GM23338 (cell line): ENCODE data around the gene DGCR8. TPM values are rescaled to one million over a fixed set of nuclear protein-coding genes. Genes with fewer than 3 reads are reported as not detected.

Experiments used
- ATAC-seq: fragments of 200-7000 bp; cut with Tn5 transposase; 3 replicates; pipeline ENCODE4 v1.9.1; 2020
- DNase-seq: peaks from one replicate; pipeline ENCODE4 v3.0.0-alpha.2; 2015; ENCODE audit warnings: low spot score
- H2AFZ ChIP-seq: fragments of 200-600 bp; sonication (generic); 2 replicates; pipeline ENCODE4 v1.8.0; 2016; ENCODE audit warnings: antibody characterized with exemption, mild to moderate bottlenecking, moderate library complexity
- H3F3A ChIP-seq: fragments of 200-600 bp; sonication (generic); replicated peaks from 2 replicates; pipeline ENCODE4 v1.8.0; 2017; ENCODE audit warnings: antibody characterized with exemption, mixed run types, low read depth
- H3K27ac ChIP-seq: fragments of 200-600 bp; sonication (generic); 2 replicates; pipeline ENCODE4 v1.6.1; 2016; ENCODE audit warnings: low read depth
- H3K27me3 ChIP-seq: fragments of 200-600 bp; sonication (generic); 2 replicates; pipeline ENCODE4 v1.8.0; 2016; ENCODE audit warnings: mild to moderate bottlenecking, mixed run types, moderate library complexity; ENCODE audit not compliant: insufficient read depth
- H3K36me3 ChIP-seq: fragments of 200-600 bp; sonication (generic); 2 replicates; pipeline ENCODE4 v1.8.0; 2016; ENCODE audit warnings: mild to moderate bottlenecking; ENCODE audit not compliant: insufficient read depth
- H3K4me1 ChIP-seq: fragments of 200-600 bp; sonication (generic); 2 replicates; pipeline ENCODE4 v1.8.0; 2016; ENCODE audit warnings: mild to moderate bottlenecking, moderate library complexity; ENCODE audit not compliant: insufficient read depth
- H3K4me2 ChIP-seq: fragments of 200-600 bp; sonication (generic); 2 replicates; pipeline ENCODE4 v1.7.1; 2017; ENCODE audit warnings: mixed run types
- H3K4me3 ChIP-seq: fragments of 200-600 bp; sonication (generic); 2 replicates; pipeline ENCODE4 v1.6.1; 2016; ENCODE audit warnings: mixed run types
- H3K79me2 ChIP-seq: fragments of 200-600 bp; sonication (generic); replicated peaks from 2 replicates; pipeline ENCODE4 v1.8.0; 2017; ENCODE audit warnings: mild to moderate bottlenecking; ENCODE audit not compliant: insufficient read depth
- H3K9me2 ChIP-seq: fragments of 200-600 bp; sonication (generic); 2 replicates; pipeline ENCODE4 v1.8.0; 2017; ENCODE audit not compliant: insufficient read depth
- H4K20me1 ChIP-seq: fragments of 200-600 bp; sonication (generic); replicated peaks from 2 replicates; pipeline ENCODE4 v1.8.0; 2017; ENCODE audit warnings: mild to moderate bottlenecking; ENCODE audit not compliant: insufficient read depth
- H3K27ac Mint-ChIP-seq: 2 replicates; pipeline ENCODE4 v1.8.0; 2020; ENCODE audit warnings: inconsistent platforms, mild to moderate bottlenecking, moderate library complexity, mixed read lengths
- H3K27me3 Mint-ChIP-seq: 3 replicates; pipeline ENCODE4 v1.8.0; 2022; ENCODE audit warnings: low read depth, mild to moderate bottlenecking, moderate library complexity, mixed read lengths, inconsistent platforms; ENCODE audit not compliant: insufficient read depth, poor library complexity
- H3K36me3 Mint-ChIP-seq: 3 replicates; pipeline ENCODE4 v1.8.0; 2021; ENCODE audit warnings: low read depth, mild to moderate bottlenecking, inconsistent platforms, moderate library complexity, mixed read lengths
- H3K4me1 Mint-ChIP-seq: 3 replicates; pipeline ENCODE4 v1.8.0; 2020; ENCODE audit warnings: mild to moderate bottlenecking, inconsistent platforms, mixed read lengths
- H3K4me3 Mint-ChIP-seq: 3 replicates; pipeline ENCODE4 v1.8.0; 2021; ENCODE audit warnings: moderate library complexity, mild to moderate bottlenecking, inconsistent platforms, mixed read lengths
- H3K9me3 Mint-ChIP-seq: 3 replicates; pipeline ENCODE4 v1.8.0; 2020; ENCODE audit warnings: moderate library complexity, mild to moderate bottlenecking, inconsistent platforms, mixed read lengths
- CREB1 ChIP-seq: fragments of 250-450 bp; sonication (Bioruptor Pico); IDR thresholded peaks from 2 replicates; pipeline ENCODE4 v1.5.0; 2020; ENCODE audit warnings: low read depth, mild to moderate bottlenecking, moderate library complexity
- EZH2 ChIP-seq: fragments of 200-600 bp; sonication (generic); IDR thresholded peaks from one replicate; pipeline ENCODE4 v1.8.0; 2017; ENCODE audit warnings: antibody characterized with exemption, mild to moderate bottlenecking, low read depth; ENCODE audit not compliant: unreplicated experiment
- EZH2phosphoT487 ChIP-seq: fragments of 200-600 bp; sonication (generic); IDR thresholded peaks from one replicate; pipeline ENCODE4 v1.8.1; 2018; ENCODE audit warnings: antibody characterized with exemption; ENCODE audit not compliant: unreplicated experiment
- JUNB ChIP-seq: IDR thresholded peaks from one replicate; pipeline ENCODE4 v1.6.1; 2016; ENCODE audit warnings: antibody characterized with exemption; ENCODE audit not compliant: unreplicated experiment
- NANOG ChIP-seq: IDR thresholded peaks from 2 replicates; pipeline ENCODE4 v1.6.1; 2016; ENCODE audit warnings: antibody characterized with exemption, borderline replicate concordance
- POLR2AphosphoS5 ChIP-seq: IDR thresholded peaks from 2 replicates; pipeline ENCODE4 v1.6.1; 2016; ENCODE audit warnings: antibody characterized with exemption, low read depth
- STAT1 ChIP-seq: IDR thresholded peaks from one replicate; pipeline ENCODE4 v1.6.1; 2016; ENCODE audit warnings: antibody characterized with exemption; ENCODE audit not compliant: unreplicated experiment
- ZNF114 ChIP-seq: fragments of 250-450 bp; sonication (Bioruptor Pico); IDR thresholded peaks from 2 replicates; pipeline ENCODE4 v1.5.0; 2020; ENCODE audit warnings: mild to moderate bottlenecking, moderate library complexity
- ZNF331 ChIP-seq: fragments of 250-450 bp; sonication (Bioruptor Pico); IDR thresholded peaks from 2 replicates; pipeline ENCODE4 v1.5.0; 2020; ENCODE audit warnings: low read depth, mild to moderate bottlenecking, moderate library complexity
- polyA plus RNA-seq: library from polyadenylated mRNA; unstranded; fragments of >200 nt; fragmentation: Nextera tagmentation; extraction: Ambion mirVana; gene quantifications from 2 replicates; pipeline ENCODE4 v1.2.1, GENCODE V29; 2016
- total RNA-seq: library from RNA; depleted of rRNA; stranded (reverse); fragments of >200 nt; shearing (Covaris generic); gene quantifications from 2 replicates; pipeline ENCODE4 v1.2.3, GENCODE V29; 2014
- TF ChIP-seq, protein P1 (sequence below): fragments of 250-450 bp; sonication (Bioruptor Pico); IDR thresholded peaks from 2 replicates; pipeline ENCODE4 v1.5.0; 2020; ENCODE audit warnings: mild to moderate bottlenecking, moderate library complexity
- TF ChIP-seq, protein P2 (sequence below), 2 experiments: fragments of 200-600 bp in 1 of 2; sonication (generic) in 1 of 2; conservative IDR thresholded peaks; 2 replicates each; pipeline versions ENCODE4 v1.5.1 to v1.6.1; 2016 to 2017; ENCODE audit warnings: antibody characterized with exemption in 2 of 2, low read depth in 2 of 2, mild to moderate bottlenecking in 2 of 2, moderate library complexity in 1 of 2
- TF ChIP-seq, protein P3 (sequence below): IDR thresholded peaks from 2 replicates; pipeline ENCODE4 v1.6.1; 2016; ENCODE audit warnings: antibody characterized with exemption
- TF ChIP-seq, protein P4 (sequence below): IDR thresholded peaks from one replicate; pipeline ENCODE4 v1.6.1; 2018; ENCODE audit warnings: antibody characterized with exemption; ENCODE audit not compliant: unreplicated experiment

Gene DGCR8
- total and polyA plus RNA-seq, 2 experiments from 2014 or later, result 12.2 to 48.9 TPM

DNA sequence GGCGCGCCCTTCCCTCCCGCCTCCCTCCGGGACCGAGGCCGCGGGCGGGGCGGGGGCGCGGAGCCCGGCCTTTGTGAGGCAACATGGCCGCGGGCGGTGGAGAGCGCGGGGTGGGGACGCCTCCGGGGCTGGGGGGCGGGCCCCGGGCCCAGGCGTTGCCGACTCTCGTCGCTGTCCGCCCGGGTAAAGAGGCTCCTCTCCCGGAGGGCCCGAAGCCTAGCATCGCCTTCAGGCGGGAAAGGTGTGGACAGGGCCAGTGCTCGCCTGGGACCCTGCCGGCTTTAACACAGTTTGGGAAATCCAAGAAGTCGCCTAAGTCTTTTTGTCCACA, 369 bp downstream of the DGCR8 start:
- ATAC-seq (peak; percentile 20), DNase-seq (peak; percentile 68)
- H3K4me2 ChIP-seq, result peak overlapping the region; percentile 98
- peaks cover 51% of the 10 kb centered on the region for H3K79me2 ChIP-seq
- H3K27ac Mint-ChIP-seq, result peak overlapping the region; percentile 95
- H3K4me1 ChIP-seq, result peaks cover 11% of the 10 kb centered on the region; the same call in 1 of the 2 replicates
- H3K9me2 ChIP-seq, result no peaks in the 10 kb centered on the region
- H3K36me3 ChIP-seq, result no peaks in the 10 kb centered on the region
- H3K27ac ChIP-seq, result peak overlapping the region; percentile 92
- H4K20me1 ChIP-seq, result peaks cover 34% of the 10 kb centered on the region
- TF ChIP-seq CREB1 (CRISPR knock-in tag) (no peak), ZNF331 (CRISPR knock-in tag) (no peak), NANOG (no peak), EZH2phosphoT487 (no peak), ZNF114 (CRISPR knock-in tag) (no peak), JUNB (no peak), STAT1 (no peak), POLR2AphosphoS5 (no peak), EZH2 (no peak)
- TF ChIP-seq, protein P1, sequence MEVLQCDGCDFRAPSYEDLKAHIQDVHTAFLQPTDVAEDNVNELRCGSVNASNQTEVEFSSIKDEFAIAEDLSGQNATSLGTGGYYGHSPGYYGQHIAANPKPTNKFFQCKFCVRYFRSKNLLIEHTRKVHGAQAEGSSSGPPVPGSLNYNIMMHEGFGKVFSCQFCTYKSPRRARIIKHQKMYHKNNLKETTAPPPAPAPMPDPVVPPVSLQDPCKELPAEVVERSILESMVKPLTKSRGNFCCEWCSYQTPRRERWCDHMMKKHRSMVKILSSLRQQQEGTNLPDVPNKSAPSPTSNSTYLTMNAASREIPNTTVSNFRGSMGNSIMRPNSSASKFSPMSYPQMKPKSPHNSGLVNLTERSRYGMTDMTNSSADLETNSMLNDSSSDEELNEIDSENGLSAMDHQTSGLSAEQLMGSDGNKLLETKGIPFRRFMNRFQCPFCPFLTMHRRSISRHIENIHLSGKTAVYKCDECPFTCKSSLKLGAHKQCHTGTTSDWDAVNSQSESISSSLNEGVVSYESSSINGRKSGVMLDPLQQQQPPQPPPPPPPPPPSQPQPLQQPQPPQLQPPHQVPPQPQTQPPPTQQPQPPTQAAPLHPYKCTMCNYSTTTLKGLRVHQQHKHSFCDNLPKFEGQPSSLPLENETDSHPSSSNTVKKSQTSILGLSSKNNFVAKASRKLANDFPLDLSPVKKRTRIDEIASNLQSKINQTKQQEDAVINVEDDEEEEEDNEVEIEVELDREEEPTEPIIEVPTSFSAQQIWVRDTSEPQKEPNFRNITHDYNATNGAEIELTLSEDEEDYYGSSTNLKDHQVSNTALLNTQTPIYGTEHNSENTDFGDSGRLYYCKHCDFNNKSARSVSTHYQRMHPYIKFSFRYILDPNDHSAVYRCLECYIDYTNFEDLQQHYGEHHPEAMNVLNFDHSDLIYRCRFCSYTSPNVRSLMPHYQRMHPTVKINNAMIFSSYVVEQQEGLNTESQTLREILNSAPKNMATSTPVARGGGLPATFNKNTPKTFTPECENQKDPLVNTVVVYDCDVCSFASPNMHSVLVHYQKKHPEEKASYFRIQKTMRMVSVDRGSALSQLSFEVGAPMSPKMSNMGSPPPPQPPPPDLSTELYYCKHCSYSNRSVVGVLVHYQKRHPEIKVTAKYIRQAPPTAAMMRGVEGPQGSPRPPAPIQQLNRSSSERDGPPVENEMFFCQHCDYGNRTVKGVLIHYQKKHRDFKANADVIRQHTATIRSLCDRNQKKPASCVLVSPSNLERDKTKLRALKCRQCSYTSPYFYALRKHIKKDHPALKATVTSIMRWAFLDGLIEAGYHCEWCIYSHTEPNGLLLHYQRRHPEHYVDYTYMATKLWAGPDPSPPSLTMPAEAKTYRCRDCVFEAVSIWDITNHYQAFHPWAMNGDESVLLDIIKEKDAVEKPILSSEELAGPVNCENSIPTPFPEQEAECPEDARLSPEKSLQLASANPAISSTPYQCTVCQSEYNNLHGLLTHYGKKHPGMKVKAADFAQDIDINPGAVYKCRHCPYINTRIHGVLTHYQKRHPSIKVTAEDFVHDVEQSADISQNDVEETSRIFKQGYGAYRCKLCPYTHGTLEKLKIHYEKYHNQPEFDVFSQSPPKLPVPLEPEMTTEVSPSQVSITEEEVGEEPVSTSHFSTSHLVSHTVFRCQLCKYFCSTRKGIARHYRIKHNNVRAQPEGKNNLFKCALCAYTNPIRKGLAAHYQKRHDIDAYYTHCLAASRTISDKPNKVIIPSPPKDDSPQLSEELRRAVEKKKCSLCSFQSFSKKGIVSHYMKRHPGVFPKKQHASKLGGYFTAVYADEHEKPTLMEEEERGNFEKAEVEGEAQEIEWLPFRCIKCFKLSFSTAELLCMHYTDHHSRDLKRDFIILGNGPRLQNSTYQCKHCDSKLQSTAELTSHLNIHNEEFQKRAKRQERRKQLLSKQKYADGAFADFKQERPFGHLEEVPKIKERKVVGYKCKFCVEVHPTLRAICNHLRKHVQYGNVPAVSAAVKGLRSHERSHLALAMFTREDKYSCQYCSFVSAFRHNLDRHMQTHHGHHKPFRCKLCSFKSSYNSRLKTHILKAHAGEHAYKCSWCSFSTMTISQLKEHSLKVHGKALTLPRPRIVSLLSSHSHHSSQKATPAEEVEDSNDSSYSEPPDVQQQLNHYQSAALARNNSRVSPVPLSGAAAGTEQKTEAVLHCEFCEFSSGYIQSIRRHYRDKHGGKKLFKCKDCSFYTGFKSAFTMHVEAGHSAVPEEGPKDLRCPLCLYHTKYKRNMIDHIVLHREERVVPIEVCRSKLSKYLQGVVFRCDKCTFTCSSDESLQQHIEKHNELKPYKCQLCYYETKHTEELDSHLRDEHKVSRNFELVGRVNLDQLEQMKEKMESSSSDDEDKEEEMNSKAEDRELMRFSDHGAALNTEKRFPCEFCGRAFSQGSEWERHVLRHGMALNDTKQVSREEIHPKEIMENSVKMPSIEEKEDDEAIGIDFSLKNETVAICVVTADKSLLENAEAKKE (CRISPR knock-in tag), result no peak
- TF ChIP-seq, protein P2, sequence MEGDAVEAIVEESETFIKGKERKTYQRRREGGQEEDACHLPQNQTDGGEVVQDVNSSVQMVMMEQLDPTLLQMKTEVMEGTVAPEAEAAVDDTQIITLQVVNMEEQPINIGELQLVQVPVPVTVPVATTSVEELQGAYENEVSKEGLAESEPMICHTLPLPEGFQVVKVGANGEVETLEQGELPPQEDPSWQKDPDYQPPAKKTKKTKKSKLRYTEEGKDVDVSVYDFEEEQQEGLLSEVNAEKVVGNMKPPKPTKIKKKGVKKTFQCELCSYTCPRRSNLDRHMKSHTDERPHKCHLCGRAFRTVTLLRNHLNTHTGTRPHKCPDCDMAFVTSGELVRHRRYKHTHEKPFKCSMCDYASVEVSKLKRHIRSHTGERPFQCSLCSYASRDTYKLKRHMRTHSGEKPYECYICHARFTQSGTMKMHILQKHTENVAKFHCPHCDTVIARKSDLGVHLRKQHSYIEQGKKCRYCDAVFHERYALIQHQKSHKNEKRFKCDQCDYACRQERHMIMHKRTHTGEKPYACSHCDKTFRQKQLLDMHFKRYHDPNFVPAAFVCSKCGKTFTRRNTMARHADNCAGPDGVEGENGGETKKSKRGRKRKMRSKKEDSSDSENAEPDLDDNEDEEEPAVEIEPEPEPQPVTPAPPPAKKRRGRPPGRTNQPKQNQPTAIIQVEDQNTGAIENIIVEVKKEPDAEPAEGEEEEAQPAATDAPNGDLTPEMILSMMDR (conservative IDR thresholded peaks at IDR 0.05; ENCODE audit: low read depth in 2 of 2), result no peak
- TF ChIP-seq, protein P3, sequence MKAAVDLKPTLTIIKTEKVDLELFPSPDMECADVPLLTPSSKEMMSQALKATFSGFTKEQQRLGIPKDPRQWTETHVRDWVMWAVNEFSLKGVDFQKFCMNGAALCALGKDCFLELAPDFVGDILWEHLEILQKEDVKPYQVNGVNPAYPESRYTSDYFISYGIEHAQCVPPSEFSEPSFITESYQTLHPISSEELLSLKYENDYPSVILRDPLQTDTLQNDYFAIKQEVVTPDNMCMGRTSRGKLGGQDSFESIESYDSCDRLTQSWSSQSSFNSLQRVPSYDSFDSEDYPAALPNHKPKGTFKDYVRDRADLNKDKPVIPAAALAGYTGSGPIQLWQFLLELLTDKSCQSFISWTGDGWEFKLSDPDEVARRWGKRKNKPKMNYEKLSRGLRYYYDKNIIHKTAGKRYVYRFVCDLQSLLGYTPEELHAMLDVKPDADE, result no peak
- TF ChIP-seq, protein P4, sequence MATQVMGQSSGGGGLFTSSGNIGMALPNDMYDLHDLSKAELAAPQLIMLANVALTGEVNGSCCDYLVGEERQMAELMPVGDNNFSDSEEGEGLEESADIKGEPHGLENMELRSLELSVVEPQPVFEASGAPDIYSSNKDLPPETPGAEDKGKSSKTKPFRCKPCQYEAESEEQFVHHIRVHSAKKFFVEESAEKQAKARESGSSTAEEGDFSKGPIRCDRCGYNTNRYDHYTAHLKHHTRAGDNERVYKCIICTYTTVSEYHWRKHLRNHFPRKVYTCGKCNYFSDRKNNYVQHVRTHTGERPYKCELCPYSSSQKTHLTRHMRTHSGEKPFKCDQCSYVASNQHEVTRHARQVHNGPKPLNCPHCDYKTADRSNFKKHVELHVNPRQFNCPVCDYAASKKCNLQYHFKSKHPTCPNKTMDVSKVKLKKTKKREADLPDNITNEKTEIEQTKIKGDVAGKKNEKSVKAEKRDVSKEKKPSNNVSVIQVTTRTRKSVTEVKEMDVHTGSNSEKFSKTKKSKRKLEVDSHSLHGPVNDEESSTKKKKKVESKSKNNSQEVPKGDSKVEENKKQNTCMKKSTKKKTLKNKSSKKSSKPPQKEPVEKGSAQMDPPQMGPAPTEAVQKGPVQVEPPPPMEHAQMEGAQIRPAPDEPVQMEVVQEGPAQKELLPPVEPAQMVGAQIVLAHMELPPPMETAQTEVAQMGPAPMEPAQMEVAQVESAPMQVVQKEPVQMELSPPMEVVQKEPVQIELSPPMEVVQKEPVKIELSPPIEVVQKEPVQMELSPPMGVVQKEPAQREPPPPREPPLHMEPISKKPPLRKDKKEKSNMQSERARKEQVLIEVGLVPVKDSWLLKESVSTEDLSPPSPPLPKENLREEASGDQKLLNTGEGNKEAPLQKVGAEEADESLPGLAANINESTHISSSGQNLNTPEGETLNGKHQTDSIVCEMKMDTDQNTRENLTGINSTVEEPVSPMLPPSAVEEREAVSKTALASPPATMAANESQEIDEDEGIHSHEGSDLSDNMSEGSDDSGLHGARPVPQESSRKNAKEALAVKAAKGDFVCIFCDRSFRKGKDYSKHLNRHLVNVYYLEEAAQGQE, result no peak
- H3K9me3 Mint-ChIP-seq, result no peaks in the 10 kb centered on the region; the same call in 2 of the 3 replicates
- peaks cover 29% of the 10 kb centered on the region for H3K27me3 Mint-ChIP-seq
- peak overlapping the region; percentile 95 for H3K4me3 Mint-ChIP-seq
- no peak overlapping the region for H2AFZ ChIP-seq
- H3K4me1 Mint-ChIP-seq, result peaks cover 39% of the 10 kb centered on the region
- peaks cover 26% of the 10 kb centered on the region for H3F3A ChIP-seq
- H3K4me3 ChIP-seq, result peak overlapping the region; percentile 97
- no peaks in the 10 kb centered on the region for H3K27me3 ChIP-seq
- peaks cover 23% of the 10 kb centered on the region for H3K36me3 Mint-ChIP-seq
